Activated CD4-positive, CD25-positive, alpha-beta regulatory T cell (primary cell): ENCODE measurements around the gene FAM241B.
A peak's percentile ranks its signal among the peaks of the same experiment; 100 is the strongest.

Experiments used
- DNase-seq, 4 experiments: peaks; one replicate each; lab custom pipeline; 2025; lab: John Stamatoyannopoulos, UW

FAM241B gene, protein sequence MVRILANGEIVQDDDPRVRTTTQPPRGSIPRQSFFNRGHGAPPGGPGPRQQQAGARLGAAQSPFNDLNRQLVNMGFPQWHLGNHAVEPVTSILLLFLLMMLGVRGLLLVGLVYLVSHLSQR

DNA sequence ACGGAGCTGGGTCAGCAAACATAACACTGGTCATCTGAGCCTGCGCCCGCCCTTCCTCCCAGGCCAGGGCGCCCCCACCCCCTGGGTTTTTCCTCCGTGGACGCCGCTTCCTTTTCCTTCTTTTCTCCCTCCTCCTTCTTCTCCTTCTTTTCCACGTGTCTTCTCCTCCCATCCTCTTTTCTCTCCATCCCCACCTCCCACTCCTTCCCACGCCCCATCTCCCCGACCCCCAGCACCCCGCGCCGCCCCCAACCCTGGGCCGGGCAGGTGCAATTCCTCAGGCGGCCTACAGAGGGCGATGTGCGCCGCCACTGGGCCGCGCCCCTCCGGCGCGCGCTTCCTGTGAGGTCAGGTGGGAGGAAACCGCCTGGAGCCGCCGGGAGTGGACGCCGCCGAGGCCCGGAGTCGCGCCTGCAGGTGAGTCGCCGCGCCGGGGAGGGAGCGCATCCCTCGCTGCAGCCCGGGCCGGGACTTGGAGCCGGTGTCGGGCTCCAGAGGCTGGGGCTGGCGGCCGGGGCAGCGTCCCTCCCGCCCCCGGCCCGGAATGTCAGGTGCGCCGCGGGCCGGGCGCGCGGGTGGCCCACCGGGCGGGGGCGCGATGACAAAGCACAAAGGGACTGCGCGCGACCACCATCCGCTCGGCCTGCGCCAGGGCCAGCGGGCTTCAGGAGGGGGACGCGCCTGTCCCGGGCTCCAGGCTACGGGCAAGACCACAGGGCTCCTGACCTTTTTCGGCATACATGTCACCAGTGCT is at the start of gene FAM241B:
FAM241B (plus strand) TSS at position 351 of the 754 bp plus-strand sequence. CDS start 1,497 bp downstream, outside the sequence.
- DNase-seq: peak; percentile 46 to 63 (median 55)

DNA sequence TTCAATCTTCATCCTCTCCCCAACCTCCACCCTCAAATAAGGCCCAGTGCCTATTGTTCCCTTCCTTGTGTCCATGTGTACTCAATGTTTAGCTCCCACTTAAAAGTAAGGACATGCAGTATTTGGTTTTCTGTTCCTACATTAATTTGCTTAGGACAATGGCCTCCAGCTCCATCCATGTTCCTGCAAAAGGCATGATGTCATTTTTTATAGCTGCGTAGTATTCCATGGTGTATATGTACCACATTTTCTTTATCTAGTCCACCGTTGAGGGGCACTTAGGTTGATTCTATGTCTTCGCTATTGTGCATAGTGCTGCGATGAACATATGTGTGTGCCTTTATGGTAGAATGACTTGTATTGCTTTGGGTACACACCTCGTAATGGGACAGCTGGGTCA is 49.6 kb upstream of the FAM241B start:
- DNase-seq: no peak

DNA sequence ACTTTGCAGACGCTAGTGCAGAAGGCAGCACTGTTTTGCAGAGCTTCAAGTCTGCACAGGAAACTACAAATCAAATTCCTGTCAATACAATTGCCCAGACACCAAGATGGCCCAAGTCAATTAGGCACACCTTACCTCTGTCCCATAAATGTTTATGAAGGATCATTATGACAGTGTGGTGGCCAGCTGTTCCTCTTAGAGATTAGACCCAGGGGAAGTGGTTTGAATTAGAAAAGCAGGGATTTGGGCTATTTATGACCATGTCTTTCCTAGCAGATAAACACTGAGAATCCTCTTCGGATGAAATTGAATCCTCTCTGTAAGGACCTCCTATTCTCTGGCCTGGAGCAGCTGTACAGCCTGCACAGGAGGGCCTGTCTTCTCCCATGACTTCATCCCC is 46.9 kb upstream of the FAM241B start:
- DNase-seq: no peak

DNA sequence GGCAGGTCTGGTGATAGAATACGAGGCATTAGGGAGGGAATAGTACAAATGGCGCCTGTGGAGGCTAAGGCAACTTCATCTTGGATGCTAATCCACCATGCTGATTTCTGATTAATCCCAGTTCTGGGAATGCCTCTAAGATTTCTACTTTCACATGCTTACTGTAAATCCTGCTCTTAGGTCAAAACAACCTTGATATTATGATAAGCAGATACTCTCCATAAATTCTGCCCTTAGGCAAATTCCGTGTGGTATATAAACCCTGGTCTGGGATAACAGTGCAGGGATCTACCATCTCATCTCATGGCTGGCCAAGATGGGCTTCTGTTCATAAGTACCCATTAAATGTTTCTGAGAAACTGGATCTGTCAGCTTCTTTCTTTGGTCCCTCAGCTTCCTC is 45.4 kb upstream of the FAM241B start:
- DNase-seq: no peak

DNA sequence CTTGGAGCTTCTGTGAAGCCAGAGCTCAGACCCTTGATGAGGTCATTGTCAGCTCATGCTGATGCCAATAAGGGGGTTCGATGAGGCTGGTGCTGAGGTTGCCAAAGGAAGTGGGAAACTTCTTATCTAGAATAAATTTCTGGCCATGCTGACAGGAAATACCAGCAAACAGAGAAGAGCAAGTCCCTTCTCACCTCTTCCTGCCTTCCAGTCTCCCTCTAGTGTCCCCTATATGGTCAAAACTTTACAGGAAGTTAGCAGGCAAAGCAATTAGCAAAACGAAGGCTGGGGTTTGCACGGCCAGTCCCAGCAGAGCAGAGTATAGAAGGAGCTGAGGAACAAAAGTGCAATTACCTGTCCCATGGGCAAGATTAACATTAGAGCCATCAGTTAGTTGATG is 41.7 kb upstream of the FAM241B start:
- no peak for DNase-seq

DNA sequence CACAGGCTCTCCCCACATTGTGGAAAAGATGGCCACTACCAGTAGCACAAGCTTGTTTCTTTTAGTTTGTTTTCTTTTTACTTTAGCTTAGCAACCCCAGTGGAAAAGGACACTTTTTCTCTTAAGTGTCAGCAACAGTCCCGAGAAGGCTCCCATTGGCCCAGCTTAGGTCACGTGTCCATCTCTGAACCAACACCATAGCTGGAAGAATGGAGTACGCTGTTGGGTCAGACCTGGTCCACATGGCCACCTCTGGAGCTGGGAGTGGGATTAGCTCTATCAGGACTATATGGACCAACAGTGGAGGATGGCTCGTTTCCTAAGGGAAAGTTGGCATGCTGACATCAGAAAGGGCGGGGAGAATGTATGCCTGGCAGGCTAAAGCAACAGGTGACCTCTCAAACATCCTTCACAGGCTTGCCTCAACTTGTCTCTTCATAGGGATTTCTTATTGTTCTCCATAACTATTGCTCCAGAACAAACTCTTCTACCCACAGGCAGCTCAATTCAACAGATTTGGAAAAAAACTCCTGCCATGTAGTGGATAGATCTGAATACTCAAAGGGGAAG is 29.2 kb upstream of the FAM241B start:
- no peak for DNase-seq

DNA sequence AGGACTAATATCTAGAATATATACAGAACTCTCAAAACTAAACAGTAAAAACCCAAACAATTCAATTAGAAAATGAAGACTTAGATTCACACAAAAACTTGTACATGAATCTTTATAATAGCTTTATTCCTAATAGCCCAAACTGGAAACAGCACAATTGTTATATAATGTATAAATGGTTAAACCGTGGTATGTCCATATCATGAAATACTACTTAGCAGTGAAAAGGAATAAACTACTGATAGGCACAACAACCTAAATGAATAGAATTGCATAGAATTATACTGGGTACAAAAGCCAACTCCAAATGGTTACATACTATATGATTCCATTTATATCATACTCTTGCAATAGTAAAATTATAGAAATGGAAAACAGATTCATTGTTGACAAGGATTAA is 21.0 kb upstream of the FAM241B start:
- no peak for DNase-seq

DNA sequence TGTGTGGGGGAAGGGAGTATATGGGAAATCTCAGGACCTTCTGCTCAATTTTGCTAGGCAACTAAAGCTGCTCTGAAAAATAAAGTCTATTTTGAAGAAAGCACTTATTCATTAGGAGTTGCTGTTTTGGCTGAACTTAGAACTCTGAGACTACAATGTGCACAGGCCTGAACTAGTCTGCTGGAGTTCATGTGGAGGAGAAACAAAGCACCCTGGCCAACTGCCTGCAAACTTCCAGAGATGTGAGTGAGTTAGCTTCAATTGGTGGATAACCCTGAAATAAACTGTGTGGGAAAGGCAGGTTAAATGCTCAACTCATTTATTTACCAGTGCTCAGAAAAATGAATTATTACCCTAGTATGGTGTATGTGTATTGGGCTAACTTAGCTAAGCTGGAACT is 17.3 kb upstream of the FAM241B start:
- DNase-seq: no peak

DNA sequence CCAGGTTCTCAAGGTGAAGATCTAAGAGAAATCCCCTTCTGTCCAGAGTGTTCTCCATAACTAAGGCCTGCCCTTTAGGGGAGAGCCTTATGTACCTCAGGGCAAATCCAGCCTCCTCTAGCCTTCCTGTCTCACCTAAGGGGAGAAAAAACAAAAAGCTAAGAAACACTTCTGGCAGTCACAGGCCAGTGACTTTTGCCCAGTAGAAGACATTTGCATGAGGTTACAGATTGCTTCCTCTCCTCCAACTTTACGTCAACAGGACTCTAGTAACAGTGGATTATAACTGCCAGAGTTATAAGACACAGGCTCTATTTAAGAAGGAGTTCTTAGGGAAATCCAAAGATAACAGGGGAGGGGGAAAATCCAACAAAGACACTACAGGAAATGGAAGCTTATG is 15.9 kb upstream of the FAM241B start:
- DNase-seq: no peak

DNA sequence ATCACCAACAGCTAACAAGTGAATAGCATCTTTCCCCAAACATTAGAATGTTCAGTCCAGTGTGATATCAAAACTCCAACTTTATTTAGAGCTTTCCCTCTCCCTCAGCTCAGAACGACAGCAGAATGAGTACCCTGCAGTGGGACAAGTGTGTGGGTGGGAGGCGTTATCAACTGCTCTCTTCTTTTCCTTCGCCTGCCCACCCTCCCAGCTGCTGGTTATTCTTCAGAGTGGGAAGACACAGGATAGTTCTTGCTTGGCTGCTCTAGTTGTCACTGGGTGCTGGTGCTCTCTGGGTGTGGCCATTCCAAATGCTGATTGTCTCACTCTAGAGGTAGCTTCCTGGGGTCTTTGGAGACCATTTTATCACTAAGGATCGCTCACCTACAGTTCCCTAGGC is 13.7 kb upstream of the FAM241B start:
- DNase-seq: no peak

DNA sequence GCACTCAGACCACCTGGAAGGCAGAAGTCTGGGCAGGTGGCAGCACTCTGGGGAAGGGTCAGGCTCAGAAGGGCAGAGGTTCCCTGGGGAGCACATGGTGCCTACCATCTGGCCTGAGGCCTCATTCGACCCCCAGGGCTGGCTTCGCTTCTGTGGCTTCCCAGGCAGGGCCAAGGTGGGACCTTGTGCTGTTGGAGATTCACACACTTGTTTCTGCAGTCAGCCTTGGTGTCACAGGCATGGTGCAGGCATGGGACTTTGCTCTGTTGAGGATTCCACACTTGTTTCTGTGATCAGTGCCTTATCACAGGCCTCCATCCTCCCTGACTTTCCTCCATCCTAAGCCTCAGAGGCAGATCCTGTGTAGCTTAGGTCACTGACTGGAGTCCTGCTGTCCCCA is 11.3 kb upstream of the FAM241B start:
- no peak for DNase-seq

DNA sequence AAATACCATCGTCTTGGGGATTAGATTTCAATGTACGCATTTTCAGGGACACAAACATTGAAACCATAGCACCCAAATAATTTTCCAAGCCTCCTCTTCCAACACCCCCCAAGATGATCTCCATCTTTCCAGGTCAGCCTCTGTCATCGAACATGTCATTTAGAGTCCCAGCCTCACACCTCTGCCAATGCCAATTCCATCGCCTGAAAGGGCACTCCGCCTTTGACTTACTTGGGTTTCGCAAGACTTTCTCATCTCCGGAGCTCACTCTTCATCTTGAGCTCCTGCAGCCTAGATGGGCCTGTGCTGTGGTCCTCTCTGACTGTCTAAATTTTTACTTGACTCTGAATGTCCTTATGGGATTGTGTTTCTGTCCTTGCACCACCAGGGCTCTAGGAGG is 10.4 kb upstream of the FAM241B start:
- no peak for DNase-seq

DNA sequence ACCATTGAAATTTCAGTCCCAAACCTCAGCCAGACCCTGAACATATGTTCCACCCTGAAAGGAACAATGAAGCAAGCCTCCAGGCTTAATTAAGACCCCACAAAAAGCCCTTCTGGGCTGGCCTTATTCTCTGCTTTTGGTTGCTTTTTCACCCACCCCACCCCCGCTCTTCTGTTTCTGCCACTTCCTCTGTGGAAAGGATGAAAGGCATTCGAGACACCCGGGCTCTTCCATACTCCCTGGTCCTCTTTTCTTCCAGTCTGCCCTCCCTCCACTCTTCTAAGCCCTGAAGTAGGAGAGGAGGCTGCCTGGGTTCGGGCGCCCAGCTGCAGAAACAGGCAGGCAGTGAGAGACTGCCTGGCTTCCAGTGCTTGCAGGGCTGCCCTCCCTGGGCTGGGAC is 9.4 kb upstream of the FAM241B start:
- DNase-seq: no peak

DNA sequence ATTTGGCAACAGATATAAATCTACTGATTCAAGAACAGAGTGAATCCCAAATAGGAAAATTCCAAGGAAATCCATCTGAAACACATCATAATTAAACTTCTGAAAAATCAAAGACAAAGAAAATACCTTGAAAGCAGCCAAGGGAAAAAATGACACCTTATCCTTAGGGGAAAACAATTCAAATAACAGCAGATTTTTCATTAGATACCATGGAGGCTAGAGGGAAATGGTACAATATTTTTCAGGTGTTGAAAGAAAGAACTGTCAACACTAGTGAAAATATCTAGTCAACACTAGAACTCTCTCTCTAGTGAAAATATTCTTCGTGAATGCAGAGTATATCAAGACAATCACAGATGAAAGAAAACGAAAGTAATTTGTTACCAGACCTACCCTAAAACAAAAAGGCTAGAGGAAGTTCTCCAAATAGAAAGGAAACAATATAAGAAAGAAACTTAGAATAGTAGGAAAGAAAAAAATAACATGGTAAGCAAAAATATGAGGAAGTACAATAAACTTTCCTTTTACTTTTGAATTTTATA is 5.7 kb upstream of the FAM241B start:
- DNase-seq: no peak

DNA sequence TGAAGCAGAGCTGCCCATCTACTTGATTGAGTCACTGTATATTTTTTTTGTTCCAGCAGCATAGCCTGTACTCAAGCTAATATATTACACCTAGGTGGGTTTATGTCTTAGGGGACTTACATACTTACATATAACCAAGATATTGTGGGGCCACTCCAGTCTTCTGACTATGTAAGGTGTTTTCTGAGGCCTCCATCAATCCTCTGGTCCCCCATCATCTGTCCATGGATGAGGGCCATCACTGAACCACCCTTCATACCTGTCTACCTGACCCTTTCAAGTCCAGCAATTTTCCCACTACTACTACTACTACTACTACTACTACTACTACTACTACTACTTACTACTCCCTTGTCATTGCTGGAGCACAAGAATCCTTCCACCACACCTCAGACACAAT is 3.2 kb upstream of the FAM241B start:
- DNase-seq: no peak

DNA sequence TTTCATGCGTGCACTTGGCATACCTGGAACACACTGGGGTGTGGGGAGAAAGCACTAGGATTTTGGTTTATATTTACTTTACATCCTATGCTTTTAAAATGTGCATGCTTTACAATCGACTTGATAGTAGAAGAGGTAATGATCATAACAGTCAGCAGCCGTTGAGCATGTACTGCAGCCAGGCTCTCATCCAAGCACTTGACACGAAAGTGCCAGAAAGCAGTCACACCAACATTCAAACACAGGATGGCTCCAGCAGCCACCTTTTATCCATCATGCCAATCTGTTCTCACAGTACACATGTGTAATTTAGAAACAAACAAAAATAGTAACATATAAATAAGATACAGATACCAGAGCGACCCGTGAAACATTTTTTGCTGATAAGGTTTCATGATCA is 1.2 kb upstream of the FAM241B start:
- no peak for DNase-seq

DNA sequence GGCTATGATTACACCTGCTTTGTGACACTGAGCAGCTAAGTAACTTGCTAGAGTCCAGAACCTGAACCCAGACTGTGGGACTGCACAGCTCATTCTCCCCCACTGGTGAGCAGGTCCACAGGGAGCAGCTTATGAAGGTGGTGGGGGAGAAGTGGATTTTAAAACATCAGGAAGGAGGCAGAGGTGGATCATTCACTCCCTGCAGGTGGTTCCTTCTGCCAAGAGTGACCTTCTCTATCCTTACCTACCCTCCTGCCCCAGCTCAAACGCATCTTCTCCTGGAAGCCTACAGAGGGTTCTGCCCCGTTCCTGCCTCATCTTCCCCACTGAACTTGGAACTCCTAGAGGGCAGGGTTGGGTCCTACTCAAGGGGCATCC is 539 bp upstream of the FAM241B start:
- DNase-seq: no peak

DNA sequence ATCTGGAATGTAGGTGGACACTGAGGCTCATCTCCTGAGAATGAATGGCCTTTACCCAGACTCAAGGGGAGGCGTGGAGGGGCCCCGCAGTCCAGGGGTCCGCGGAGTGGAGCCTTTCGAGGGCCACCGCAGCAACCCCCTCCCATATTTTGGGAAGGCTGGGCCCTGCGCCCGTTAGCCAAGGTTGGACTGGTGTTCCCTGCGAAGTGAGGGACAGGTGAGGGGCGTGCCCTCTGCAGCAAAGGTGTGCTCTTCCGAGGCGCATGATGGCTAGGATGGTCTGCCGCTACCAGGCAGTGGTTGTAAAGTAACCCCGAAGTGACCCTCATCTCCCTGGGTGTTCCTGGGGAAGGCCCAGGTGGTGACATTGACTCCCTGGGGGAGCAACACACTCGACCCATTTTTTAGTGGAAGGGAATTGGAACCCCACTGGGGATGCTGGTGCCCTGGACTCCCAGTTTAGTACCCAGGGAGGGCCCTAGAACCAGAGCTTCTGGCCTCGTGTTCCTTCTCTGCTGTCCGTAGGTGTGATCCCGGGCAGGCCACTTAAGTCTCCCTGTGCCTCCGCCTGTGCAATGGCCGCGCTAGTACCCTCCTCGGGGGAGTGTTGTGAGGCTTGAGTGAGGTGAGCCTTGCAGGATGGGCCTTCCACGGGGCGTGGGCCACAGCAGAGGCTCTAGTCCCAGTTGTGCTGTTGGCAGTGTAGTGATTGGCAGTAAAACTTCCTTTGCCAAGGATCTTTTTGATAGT is 779 bp downstream of the FAM241B start:
- no peak for DNase-seq

DNA sequence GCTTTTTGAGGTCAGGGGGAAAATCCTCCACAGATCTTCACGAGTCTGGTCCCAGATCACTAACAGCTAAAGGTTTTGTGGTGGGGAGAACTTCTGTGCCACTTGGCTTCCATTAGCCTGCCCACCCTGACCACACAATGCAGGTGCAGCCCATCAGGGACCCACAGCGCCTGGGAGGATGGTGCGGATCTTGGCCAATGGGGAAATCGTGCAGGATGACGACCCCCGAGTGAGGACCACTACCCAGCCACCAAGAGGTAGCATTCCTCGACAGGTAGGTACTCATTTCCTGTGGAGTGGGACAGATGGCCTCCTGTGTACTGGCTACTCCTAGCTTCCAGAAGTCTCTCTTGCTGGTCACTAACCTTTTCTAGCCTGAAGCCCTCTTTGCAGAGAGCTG is 1.5 kb downstream of the FAM241B start:
- no peak for DNase-seq

DNA sequence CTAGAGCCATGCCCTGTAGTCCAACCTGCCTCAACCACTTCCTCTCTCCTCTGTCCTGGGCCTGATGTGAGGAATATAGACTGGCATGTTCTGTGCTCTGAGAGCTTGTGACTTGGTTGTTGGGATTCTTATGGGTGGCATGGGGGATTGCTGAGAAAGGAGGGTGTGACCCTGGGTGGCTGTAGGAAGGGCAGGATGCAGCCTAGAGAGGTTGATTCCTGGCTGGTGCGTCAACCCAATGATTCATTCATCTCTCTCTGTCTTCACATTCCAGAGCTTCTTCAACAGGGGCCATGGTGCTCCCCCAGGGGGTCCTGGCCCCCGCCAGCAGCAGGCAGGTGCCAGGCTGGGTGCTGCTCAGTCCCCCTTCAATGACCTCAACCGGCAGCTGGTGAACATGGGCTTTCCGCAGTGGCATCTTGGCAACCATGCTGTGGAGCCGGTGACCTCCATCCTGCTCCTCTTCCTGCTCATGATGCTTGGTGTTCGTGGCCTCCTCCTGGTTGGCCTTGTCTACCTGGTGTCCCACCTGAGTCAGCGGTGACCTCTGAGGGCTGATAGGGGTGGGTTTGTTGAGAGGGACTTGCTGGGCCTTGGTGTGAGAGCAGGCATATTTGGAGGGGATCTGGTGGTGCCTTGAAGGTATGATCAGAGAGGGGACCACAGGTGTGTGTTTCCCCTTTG is 2.6 kb downstream of the FAM241B start:
- no peak for DNase-seq

DNA sequence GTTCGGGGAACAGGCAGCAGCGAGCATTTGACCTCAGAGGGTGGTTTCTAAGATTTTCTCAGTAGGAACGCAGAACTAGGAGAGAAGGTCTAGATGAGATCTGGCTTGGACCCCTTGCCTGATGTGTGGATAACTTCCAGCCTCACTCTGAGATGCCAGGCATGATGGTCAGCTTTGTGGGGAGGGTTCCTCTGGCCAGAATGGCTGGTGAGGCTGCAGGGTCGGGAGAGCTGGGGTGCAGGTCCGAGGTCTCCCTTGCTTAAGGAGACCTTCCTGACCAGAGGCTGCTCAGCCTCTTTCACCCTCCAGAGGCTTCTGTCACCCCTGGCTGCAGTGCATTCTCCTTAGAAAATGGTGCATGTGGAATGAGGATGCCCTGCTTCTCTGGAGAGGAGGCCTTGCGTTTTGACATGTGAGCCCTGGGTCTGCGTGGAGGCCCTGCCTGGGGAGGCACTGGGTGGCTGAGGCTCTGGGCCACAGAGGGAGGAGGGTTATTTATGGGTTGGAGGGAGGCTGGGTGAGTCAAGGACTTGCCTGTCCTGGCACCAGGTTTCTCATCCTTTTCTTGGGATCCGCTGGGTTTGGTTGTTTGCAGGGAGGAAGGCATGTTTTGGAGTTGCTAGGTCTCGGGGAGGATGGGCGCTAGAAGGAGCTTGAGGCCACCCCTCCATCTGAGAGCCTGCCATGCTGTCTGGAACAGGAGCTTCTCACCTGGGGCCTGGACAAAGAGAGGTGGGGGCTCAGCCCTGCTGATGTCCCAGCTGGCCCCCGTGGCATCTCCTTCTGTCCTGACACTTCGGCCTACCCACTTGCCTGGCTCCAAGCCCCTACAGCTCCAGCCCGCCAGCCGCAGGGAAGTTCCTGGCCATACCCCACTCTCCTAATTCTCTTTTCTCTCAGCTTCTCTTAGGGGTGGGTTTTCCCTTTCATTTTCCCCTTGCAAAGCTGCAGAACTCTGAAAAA is 3.9 kb downstream of the FAM241B start:
- DNase-seq: no peak
